Kidney (tissue), 14 donors: ENCODE results near the gene SH3RF3. TPM values are rescaled to one million over a fixed set of nuclear protein-coding genes. Genes with fewer than 3 reads are reported as not detected.
A peak's percentile ranks its signal among the peaks of the same experiment; 100 is the strongest.

Experiments
- DNase-seq, 5 donors: peaks; one replicate each; pipeline ENCODE4 v3.0.0-alpha.2; 2013 to 2020
- FAIRE-seq: peaks from 2 replicates; lab custom pipeline; 2012; peaks lifted over from hg19 to GRCh38; lab: Jason Lieb, UNC
- H3K27ac ChIP-seq, 2 donors: one replicate each; pipeline ENCODE4 v1.7.0; 2013; ENCODE audit warnings: low read depth in 2 of 2, low read length in 2 of 2, inconsistent platforms in 1 of 2
- H3K27me3 ChIP-seq: one replicate; pipeline ENCODE4 v1.7.1; 2013; ENCODE audit warnings: low read length, inconsistent platforms; ENCODE audit not compliant: control insufficient read depth, insufficient read depth
- H3K36me3 ChIP-seq, 3 donors: one replicate each; pipeline versions ENCODE4 v1.7.0 to v1.7.1; 2013; ENCODE audit warnings: low read length in 3 of 3, control low read depth in 1 of 3, inconsistent platforms in 1 of 3; ENCODE audit not compliant: insufficient read depth in 3 of 3, control insufficient read depth in 2 of 3
- H3K4me1 ChIP-seq, 3 donors: one replicate each; pipeline versions ENCODE4 v1.7.0 to v1.7.1; 2013; ENCODE audit warnings: low read length in 3 of 3, inconsistent platforms in 1 of 3, low read depth in 1 of 3; ENCODE audit not compliant: control insufficient read depth in 2 of 3, insufficient read depth in 2 of 3
- H3K4me3 ChIP-seq, 3 donors: one replicate each; pipeline versions ENCODE4 v1.7.0 to v1.8.1; 2013; ENCODE audit warnings: low read length in 3 of 3, control low read depth in 1 of 3, inconsistent platforms in 1 of 3
- H3K9ac ChIP-seq, 3 donors: one replicate each; pipeline versions ENCODE4 v1.7.0 to v1.7.1; 2013; ENCODE audit warnings: low read length in 3 of 3, control low read depth in 1 of 3, inconsistent platforms in 1 of 3
- H3K9me3 ChIP-seq, 3 donors: one replicate each; pipeline versions ENCODE4 v1.7.0 to v1.7.1; 2013; ENCODE audit warnings: low read length in 3 of 3, control low read depth in 1 of 3, inconsistent platforms in 1 of 3; ENCODE audit not compliant: control insufficient read depth in 2 of 3, insufficient read depth in 1 of 3
- intact Hi-C: fragments of 100-400 bp; cut with DNase I; formaldehyde crosslinking; loops from one replicate; pipeline ENCODE4 v1.11.1; 2022
- polyA plus RNA-seq: library from polyadenylated mRNA; stranded (reverse); fragments of 350-450 nt; fragmentation: Illumina TruSeq; extraction: RNeasy Lipid Tissue Mini Kit (QIAGEN cat#74804); gene quantifications from one replicate; pipeline ENCODE4 v1.2.3, GENCODE V29; 2014; ENCODE audit warnings: low read depth, low replicate concordance; ENCODE audit not compliant: insufficient read depth
- total RNA-seq: library from RNA; stranded (reverse); fragmentation: NEBNext Ultra II Directional; extraction: Animal tissue kit (Norgen Biotek cat#: 25700); gene quantifications from one replicate; pipeline ENCODE4 v1.2.1, GENCODE V29; 2021
- TF ChIP-seq, protein P1 (sequence below): IDR thresholded peaks from 3 replicates; pipeline ENCODE4 v1.5.1; 2012; ENCODE audit warnings: mild to moderate bottlenecking, moderate library complexity, borderline replicate concordance; ENCODE audit not compliant: insufficient read depth; ENCODE audit errors: extremely low read depth
- donor health status: control.
- donor health status: control.
- donor health status: control.
- donor health status: control.
- donor health status: control.
- donor health status: DM: yes; HTN: yes; CAD: no.
- donor health status: Normal renal cell carcinoma (clear cell type).

The SH3RF3 gene
- total and polyA plus RNA-seq, 2 donors from 2014 or later: 1.7 to 10.7 TPM

DNA sequence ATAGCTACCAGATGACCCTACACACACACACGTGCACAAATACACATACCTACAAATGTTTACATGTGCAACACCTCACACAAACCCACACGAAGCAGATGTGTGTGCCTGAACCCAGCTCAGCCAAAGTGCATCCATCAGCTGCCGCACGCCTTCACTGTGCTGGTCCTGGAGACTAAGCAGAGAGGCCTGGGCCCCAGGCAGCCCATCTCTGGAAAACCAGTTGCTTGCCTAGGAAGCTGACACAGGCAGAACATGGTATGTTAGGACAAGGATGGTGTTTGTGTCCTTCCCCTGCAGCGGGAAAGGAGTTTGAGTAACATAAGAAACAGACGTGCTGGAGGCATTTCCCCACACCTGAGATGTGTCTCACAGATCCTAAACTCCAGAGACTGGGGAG, 398.1 kb downstream of the SH3RF3 start:
- H3K36me3 ChIP-seq: no peaks in the 10 kb centered on the region
- no peak overlapping the region for H3K4me3 ChIP-seq
- H3K27ac ChIP-seq: no peak overlapping the region
- no peak overlapping the region for H3K9ac ChIP-seq
- DNase-seq (peak in 2 of 5 donors; percentile 14 to 20), FAIRE-seq (no peak)
- intact Hi-C loops: no loop called here
- H3K27me3 ChIP-seq: no peaks in the 10 kb centered on the region
- TF ChIP-seq, protein P1, sequence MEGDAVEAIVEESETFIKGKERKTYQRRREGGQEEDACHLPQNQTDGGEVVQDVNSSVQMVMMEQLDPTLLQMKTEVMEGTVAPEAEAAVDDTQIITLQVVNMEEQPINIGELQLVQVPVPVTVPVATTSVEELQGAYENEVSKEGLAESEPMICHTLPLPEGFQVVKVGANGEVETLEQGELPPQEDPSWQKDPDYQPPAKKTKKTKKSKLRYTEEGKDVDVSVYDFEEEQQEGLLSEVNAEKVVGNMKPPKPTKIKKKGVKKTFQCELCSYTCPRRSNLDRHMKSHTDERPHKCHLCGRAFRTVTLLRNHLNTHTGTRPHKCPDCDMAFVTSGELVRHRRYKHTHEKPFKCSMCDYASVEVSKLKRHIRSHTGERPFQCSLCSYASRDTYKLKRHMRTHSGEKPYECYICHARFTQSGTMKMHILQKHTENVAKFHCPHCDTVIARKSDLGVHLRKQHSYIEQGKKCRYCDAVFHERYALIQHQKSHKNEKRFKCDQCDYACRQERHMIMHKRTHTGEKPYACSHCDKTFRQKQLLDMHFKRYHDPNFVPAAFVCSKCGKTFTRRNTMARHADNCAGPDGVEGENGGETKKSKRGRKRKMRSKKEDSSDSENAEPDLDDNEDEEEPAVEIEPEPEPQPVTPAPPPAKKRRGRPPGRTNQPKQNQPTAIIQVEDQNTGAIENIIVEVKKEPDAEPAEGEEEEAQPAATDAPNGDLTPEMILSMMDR: no peak
- peaks cover 0 to 8% (median 0%) of the 10 kb centered on the region in 3 donors for H3K4me1 ChIP-seq
- H3K9me3 ChIP-seq: no peaks in the 10 kb centered on the region

DNA sequence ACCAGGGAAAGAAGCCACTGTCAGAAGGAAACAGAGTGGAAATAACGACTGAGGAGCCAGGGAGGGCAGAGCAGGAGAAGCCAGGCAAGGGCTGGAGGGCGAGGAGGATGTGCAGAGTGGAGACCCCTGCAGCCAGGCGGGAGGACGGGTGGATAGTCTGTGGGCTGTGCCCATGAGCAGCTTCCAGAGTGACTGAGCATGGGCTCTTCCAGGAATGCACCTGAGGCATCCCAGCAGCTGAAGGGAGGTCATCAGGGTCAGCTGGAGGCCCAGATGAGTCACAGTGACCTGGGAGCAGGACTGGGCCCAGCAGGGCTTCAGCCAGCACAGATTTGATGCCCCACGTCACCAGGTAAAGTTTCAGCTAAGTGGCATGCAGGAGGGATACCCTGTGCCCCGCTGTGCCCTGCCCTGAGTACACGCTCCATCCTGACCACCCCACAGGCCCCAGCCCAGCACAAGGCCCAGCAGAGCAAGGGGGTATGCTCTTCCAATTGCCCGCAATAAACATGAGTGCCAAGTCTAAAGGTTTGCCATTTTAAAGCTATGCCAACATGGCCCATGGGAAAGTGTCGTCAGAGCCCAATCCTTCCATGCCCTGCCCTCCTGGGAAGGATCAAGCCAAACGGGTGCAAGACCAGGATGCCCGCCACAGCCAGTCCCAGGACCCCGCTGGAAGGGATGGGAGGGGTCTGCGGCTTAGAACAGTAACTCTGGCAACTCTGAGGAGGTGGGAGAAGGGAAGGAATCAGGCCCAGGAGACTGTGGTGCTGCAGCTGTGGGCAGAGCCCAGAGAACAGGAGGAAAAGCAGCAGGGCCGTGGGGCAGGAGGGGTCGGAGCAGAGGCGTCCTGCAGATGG, 399.1 kb downstream of the SH3RF3 start:
- no peak overlapping the region for H3K27ac ChIP-seq
- no peak overlapping the region for H3K4me3 ChIP-seq
- intact Hi-C loops: no loop called here
- no peaks in the 10 kb centered on the region for H3K36me3 ChIP-seq
- TF ChIP-seq, protein P1: no peak
- H3K9me3 ChIP-seq: no peaks in the 10 kb centered on the region
- FAIRE-seq (no peak), DNase-seq (peak in 2 of 5 donors; percentile 31 to 43)
- H3K4me1 ChIP-seq: peaks cover 0 to 5% (median 0%) of the 10 kb centered on the region in 3 donors
- no peaks in the 10 kb centered on the region for H3K27me3 ChIP-seq
- H3K9ac ChIP-seq: no peak overlapping the region

DNA sequence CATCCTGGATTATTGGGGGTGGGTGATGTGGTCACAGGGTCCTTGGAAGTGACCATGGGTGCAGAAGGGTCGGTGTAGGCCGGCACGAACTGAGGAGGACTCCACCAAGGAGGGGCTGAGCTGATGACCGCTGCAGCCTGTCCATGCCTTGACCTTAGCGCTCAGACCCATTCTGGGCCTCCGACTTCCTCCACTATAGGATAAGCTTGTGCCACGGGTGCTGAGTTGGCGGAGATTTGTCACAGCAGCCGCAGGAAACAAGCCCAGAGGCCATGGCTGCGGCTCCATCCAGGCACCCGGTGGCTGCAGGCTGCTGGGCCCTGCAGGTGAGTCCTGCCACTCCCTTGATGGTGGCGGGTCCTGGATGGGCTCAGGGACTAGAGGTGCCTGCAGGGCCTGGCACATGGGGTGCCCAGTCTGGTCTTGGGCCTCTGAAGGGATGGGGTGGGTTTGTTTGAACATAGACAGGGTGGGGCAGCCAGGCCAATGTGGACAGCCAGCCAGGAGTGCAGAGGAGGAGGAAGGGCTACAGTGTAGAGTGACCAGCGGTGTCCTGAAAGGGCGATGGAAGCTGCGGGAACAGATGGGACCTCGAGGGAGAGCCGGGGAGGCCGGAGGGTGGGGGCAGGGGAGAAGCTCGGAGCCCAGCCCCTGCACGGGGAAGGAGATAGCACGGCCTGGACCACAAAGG, 400.0 kb downstream of the SH3RF3 start:
- intact Hi-C loops: no loop called here
- FAIRE-seq: no peak
- Histone ChIP-seq H3K9ac (no peak overlapping the region), H3K4me1 (peaks cover 0 to 5% (median 0%) of the 10 kb centered on the region in 3 donors), H3K9me3 (no peaks in the 10 kb centered on the region), H3K27me3 (no peaks in the 10 kb centered on the region), H3K27ac (no peak overlapping the region), H3K36me3 (no peaks in the 10 kb centered on the region), H3K4me3 (no peak overlapping the region)
- peak in 1 of 5 donors; percentile 64 for DNase-seq
- TF ChIP-seq, protein P1: no peak
